GM18873 (cell line): ENCODE results near the gene PSMD2.
"Not testable (repeated sequence)": the region's sequence is repeated elsewhere in the genome, so short reads cannot be mapped to it uniquely, and the experiment has no call there.

Experiments used
- ATAC-seq: cut with Tn5 transposase; IDR thresholded peaks from one replicate; pipeline ENCODE4 v1.9.1; 2021; ENCODE audit warnings: mild to moderate bottlenecking, moderate library complexity, moderate number of reproducible peaks; ENCODE audit not compliant: unreplicated experiment, low FRiP score

The PSMD2 gene

GRCh38 chr3:184337981-184338380 is 38.9 kb downstream of the PSMD2 start:
- ATAC-seq, result no peak

GRCh38 chr3:184338511-184338945 is 39.5 kb downstream of the PSMD2 start:
- no peak for ATAC-seq

- ATAC-seq, result no peak
Observed at GRCh38 chr3:184339001-184339400, 40.0 kb downstream of the PSMD2 start.

GRCh38 chr3:184339451-184340135 is 40.6 kb downstream of the PSMD2 start:
- not testable (repeated sequence) for ATAC-seq

- no peak for ATAC-seq
Observed at GRCh38 chr3:184341925-184342324, 42.9 kb downstream of the PSMD2 start.

GRCh38 chr3:184343200-184343876 is 44.3 kb downstream of the PSMD2 start:
- no peak for ATAC-seq

- ATAC-seq, result no peak
Observed at GRCh38 chr3:184344579-184345316, 45.7 kb downstream of the PSMD2 start.

GRCh38 chr3:184345317-184346144 is 46.5 kb downstream of the PSMD2 start:
- no peak for ATAC-seq

GRCh38 chr3:184346480-184347190 is 47.6 kb downstream of the PSMD2 start:
- no peak for ATAC-seq

- no peak for ATAC-seq
Observed at GRCh38 chr3:184347321-184348056, 48.4 kb downstream of the PSMD2 start.

- no peak for ATAC-seq
Observed at GRCh38 chr3:184348057-184348382, 49.0 kb downstream of the PSMD2 start.

GRCh38 chr3:184349563-184350470 is 50.8 kb downstream of the PSMD2 start:
- no peak for ATAC-seq

- no peak for ATAC-seq
Observed at GRCh38 chr3:184350618-184351017, 51.6 kb downstream of the PSMD2 start.

GRCh38 chr3:184351511-184352148 is 52.6 kb downstream of the PSMD2 start:
- ATAC-seq, result no peak

- ATAC-seq, result no peak
Observed at GRCh38 chr3:184352149-184352785, 53.2 kb downstream of the PSMD2 start.

GRCh38 chr3:184352897-184353545 is 54.0 kb downstream of the PSMD2 start:
- ATAC-seq, result no peak

- no peak for ATAC-seq
Observed at GRCh38 chr3:184353546-184353941, 54.5 kb downstream of the PSMD2 start.
